Ishikawa (cell line): Measurements from ENCODE around the gene MARK3.

ENCODE experiments used
- CREB1 ChIP-seq: IDR thresholded peaks from 2 replicates; pipeline ENCODE4 v1.6.1; 2012; ENCODE audit warnings: low read depth
- EP300 ChIP-seq: IDR thresholded peaks from 2 replicates; pipeline ENCODE4 v1.6.1; 2012; ENCODE audit warnings: borderline replicate concordance
- NFIC ChIP-seq: IDR thresholded peaks from 2 replicates; pipeline ENCODE4 v1.6.1; 2012
- TAF1 ChIP-seq: IDR thresholded peaks from 2 replicates; pipeline ENCODE4 v1.6.1; 2012; ENCODE audit warnings: low read depth, mild to moderate bottlenecking
- YY1 ChIP-seq: IDR thresholded peaks from 2 replicates; pipeline ENCODE4 v1.6.1; 2012; ENCODE audit warnings: low read depth

DNA sequence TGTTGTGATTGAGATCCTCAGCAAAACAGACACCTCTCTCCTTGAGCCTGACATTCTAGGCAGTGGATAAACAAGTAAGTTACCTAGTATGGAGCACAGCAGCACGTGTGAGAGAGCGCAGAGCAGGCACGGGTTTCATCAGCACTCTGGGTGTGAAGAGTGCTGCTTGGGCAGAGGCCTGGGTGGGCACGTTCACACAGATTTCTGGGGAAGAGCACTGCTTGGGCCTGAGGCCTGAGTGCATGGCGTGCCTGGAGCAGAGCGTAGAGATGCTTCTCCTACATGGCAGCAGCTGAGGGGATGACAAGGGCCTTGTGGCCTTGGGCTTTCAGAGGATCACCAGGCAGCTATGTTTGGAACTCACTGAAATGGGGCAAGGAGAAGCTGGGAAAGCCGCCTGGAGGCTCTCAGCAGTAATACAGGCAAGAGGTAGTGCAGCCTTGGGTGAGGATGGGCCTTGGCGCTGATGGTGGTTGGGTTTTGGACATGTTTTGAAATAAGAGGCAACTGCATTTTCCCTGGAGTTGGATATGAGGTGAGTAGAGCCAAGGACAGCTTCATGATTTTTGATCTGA lies 119.9 kb downstream of the MARK3 start:
- TF ChIP-seq YY1, result no peak
- TF ChIP-seq EP300, result no peak
- no peak for TF ChIP-seq TAF1
- no peak for TF ChIP-seq CREB1
- no peak for TF ChIP-seq NFIC
